ENCODE measurements around the gene PHLDA1.

DNA sequence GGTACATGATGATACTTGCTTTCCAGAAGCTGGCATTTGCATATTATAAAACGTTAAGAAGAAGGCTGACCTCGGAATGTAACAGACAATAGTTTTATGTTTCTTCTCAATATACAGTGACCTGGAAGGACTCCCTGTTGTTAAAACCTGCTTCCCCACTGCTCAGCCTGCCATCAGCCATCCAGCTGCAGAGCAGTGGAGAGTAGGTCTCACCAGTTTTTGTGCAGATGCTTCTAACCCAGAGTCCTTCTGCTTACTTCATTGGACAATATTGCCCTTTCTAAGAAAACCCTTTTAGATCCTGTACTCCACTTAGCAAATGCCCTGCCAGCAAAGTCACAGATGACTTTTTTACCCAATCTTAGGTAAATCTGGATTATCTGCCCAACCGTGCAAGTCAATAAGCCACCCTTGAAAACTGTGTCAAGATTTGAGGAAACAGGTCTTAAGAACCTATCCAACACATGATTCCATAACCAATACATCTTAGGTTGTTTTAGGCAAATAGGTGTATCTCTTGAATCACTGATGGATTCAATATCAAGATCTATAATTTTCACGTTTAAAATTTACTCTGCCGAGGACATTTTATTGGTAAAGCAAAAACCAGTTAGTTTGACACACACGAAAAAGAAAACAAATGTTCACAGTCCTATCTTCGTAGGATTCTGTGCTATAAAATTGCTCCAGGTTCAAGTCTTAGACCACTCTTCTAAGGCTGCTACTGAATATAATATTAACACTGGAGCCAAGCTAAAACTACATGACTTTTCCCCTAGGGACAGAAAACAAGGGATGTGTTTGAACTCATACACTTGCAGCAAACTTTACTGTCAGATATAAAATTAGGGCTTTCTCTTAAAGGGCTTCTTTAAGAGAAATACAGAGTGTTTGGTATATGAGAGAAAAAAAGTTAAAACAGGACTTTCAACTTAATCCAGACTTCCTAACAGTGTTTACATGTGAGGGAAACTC lies 5.7 kb downstream of the PHLDA1 start:
- TF ChIP-seq, protein P1, sequence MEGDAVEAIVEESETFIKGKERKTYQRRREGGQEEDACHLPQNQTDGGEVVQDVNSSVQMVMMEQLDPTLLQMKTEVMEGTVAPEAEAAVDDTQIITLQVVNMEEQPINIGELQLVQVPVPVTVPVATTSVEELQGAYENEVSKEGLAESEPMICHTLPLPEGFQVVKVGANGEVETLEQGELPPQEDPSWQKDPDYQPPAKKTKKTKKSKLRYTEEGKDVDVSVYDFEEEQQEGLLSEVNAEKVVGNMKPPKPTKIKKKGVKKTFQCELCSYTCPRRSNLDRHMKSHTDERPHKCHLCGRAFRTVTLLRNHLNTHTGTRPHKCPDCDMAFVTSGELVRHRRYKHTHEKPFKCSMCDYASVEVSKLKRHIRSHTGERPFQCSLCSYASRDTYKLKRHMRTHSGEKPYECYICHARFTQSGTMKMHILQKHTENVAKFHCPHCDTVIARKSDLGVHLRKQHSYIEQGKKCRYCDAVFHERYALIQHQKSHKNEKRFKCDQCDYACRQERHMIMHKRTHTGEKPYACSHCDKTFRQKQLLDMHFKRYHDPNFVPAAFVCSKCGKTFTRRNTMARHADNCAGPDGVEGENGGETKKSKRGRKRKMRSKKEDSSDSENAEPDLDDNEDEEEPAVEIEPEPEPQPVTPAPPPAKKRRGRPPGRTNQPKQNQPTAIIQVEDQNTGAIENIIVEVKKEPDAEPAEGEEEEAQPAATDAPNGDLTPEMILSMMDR (IDR thresholded peaks at IDR 0.05; ENCODE audit: low read length): no peak
- TF ChIP-seq EZH2 (IDR thresholded peaks at IDR 0.05; ENCODE audit: borderline replicate concordance, low read length): no peak

All from OCI-LY1 (cell line).